HEK293 (cell line): ENCODE results near the gene SUPT20HL2.
"Not testable (repeated sequence)": the region's sequence is repeated elsewhere in the genome, so short reads cannot be mapped to it uniquely, and the experiment has no call there.

Source experiments
- REPIN1 ChIP-seq: fragments of 450-650 bp; formaldehyde crosslinking; IDR thresholded peaks from 2 replicates; pipeline ENCODE4 v1.5.1; 2017; ENCODE audit warnings: missing biosample characterization, missing genetic modification characterization, low read depth
- TF ChIP-seq, protein P1 (sequence below): fragments of 450-650 bp; formaldehyde crosslinking; IDR thresholded peaks from 2 replicates; pipeline ENCODE4 v1.5.1; 2016; ENCODE audit warnings: missing biosample characterization, missing genetic modification characterization

DNA sequence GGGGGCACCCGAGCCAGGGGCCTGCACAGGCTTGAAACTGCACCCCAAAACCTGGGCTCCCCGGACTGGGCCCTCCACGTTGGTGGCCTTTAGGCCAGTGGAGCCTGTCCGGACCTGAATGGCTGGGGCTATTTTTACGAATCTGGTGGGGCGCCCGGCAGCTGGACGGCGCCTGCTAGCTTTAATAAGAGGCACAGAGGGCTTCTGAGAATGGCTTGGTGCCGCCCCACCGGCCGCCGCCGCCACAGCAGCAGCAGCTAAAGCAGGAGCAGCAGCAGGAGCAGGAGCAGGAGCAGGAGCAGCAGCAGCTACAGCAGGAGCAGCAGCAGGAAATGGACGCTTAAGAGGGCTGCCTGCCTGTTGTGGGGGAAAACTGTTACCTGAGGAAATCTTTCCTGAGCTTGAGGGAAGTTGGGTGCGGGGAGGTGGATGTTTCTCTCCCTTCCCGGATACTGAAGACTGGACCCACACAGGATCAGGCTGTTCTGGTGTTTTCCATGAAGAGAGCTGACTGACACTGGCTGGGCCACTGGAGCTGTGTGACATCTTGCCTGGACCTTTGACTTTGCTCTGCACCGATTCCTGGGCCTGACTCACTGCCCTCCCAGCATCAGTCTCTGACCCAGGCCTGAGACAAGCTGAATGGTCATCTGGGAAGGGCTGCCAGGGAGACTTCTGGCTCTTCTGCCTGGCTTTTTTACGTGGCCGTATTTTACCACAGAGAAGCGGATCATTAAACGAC lies 2.2 kb downstream of the SUPT20HL2 start:
- TF ChIP-seq, protein P1, sequence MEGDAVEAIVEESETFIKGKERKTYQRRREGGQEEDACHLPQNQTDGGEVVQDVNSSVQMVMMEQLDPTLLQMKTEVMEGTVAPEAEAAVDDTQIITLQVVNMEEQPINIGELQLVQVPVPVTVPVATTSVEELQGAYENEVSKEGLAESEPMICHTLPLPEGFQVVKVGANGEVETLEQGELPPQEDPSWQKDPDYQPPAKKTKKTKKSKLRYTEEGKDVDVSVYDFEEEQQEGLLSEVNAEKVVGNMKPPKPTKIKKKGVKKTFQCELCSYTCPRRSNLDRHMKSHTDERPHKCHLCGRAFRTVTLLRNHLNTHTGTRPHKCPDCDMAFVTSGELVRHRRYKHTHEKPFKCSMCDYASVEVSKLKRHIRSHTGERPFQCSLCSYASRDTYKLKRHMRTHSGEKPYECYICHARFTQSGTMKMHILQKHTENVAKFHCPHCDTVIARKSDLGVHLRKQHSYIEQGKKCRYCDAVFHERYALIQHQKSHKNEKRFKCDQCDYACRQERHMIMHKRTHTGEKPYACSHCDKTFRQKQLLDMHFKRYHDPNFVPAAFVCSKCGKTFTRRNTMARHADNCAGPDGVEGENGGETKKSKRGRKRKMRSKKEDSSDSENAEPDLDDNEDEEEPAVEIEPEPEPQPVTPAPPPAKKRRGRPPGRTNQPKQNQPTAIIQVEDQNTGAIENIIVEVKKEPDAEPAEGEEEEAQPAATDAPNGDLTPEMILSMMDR = not testable (repeated sequence)
- not testable (repeated sequence) for TF ChIP-seq REPIN1 (tag by site-specific recombination)
